NCI-H526 treated with DMSO at 0.1 percent for 48 hours (cell line): ENCODE results near the gene CNTN5.

Experiments
- DNase-seq: peaks from one replicate; lab custom pipeline; 2025; lab: John Stamatoyannopoulos, UW

Gene CNTN5

GRCh38 chr11:99632969-99633368 lies 612.2 kb downstream of the CNTN5 start:
- no peak for DNase-seq

- no peak for DNase-seq
Observed at GRCh38 chr11:99634581-99634980, 613.8 kb downstream of the CNTN5 start.

- no peak for DNase-seq
Observed at GRCh38 chr11:99638073-99638553, 617.4 kb downstream of the CNTN5 start.

GRCh38 chr11:99640671-99641070 lies 619.9 kb downstream of the CNTN5 start:
- no peak for DNase-seq

- DNase-seq = no peak
Observed at GRCh38 chr11:99645934-99646333, 625.2 kb downstream of the CNTN5 start.

GRCh38 chr11:99670067-99670676 lies 649.4 kb downstream of the CNTN5 start:
- DNase-seq = no peak

- DNase-seq = no peak
Observed at GRCh38 chr11:99671808-99672409, 651.2 kb downstream of the CNTN5 start.

GRCh38 chr11:99676292-99676691 lies 655.5 kb downstream of the CNTN5 start:
- no peak for DNase-seq

- DNase-seq = no peak
Observed at GRCh38 chr11:99682171-99682570, 661.4 kb downstream of the CNTN5 start.

GRCh38 chr11:99682646-99683045 lies 661.9 kb downstream of the CNTN5 start:
- no peak for DNase-seq

GRCh38 chr11:99683933-99684332 lies 663.2 kb downstream of the CNTN5 start:
- no peak for DNase-seq

GRCh38 chr11:99686838-99687237 lies 666.1 kb downstream of the CNTN5 start:
- no peak for DNase-seq

- DNase-seq = no peak
Observed at GRCh38 chr11:99687320-99687719, 666.6 kb downstream of the CNTN5 start.

GRCh38 chr11:99693941-99694492 lies 673.3 kb downstream of the CNTN5 start:
- DNase-seq = no peak

- no peak for DNase-seq
Observed at GRCh38 chr11:99695106-99695505, 674.4 kb downstream of the CNTN5 start.

GRCh38 chr11:99706848-99707247 lies 686.1 kb downstream of the CNTN5 start:
- no peak for DNase-seq

- no peak for DNase-seq
Observed at GRCh38 chr11:99708928-99709672, 688.4 kb downstream of the CNTN5 start.

GRCh38 chr11:99716302-99716701 lies 695.6 kb downstream of the CNTN5 start:
- DNase-seq = no peak

- DNase-seq = no peak
Observed at GRCh38 chr11:99718291-99718690, 697.5 kb downstream of the CNTN5 start.

- DNase-seq = peak; percentile 68
Observed at GRCh38 chr11:99739464-99740089, 718.8 kb downstream of the CNTN5 start.

GRCh38 chr11:99742501-99742900 lies 721.8 kb downstream of the CNTN5 start:
- DNase-seq = no peak

- DNase-seq = no peak
Observed at GRCh38 chr11:99759787-99760186, 739.0 kb downstream of the CNTN5 start.
